ENCODE measurements around the gene ADSS1.

ADSS1 gene

DNA sequence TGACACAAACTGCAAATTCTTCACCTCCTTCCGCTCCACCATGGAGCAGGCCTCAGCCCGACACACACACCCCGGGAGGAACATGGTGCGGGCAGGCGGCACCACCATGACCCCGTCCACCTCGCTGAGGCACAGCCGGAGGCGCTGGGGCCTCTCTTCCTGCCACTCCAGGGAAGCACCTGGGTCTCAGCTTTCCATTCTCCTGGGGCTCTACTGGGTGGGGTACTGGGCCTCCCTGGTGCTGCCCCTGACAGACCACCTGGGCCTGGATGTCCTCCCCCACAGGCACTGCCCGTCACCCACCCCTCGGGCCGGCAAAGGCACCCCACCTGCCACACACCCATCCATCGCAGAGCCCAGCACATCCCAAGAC is 61.7 kb downstream of the ADSS1 start:
- POLR2A ChIA-PET (ENCODE audit: low non-redundant PET) = no interaction called here
- TF ChIP-seq, protein P1, sequence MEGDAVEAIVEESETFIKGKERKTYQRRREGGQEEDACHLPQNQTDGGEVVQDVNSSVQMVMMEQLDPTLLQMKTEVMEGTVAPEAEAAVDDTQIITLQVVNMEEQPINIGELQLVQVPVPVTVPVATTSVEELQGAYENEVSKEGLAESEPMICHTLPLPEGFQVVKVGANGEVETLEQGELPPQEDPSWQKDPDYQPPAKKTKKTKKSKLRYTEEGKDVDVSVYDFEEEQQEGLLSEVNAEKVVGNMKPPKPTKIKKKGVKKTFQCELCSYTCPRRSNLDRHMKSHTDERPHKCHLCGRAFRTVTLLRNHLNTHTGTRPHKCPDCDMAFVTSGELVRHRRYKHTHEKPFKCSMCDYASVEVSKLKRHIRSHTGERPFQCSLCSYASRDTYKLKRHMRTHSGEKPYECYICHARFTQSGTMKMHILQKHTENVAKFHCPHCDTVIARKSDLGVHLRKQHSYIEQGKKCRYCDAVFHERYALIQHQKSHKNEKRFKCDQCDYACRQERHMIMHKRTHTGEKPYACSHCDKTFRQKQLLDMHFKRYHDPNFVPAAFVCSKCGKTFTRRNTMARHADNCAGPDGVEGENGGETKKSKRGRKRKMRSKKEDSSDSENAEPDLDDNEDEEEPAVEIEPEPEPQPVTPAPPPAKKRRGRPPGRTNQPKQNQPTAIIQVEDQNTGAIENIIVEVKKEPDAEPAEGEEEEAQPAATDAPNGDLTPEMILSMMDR (conservative IDR thresholded peaks at IDR 0.05; ENCODE audit: low read depth) = no peak
- CTCF ChIA-PET = interaction anchor here (0.5 kb wide), 1 partner anchor 780 kb away, joined by 3 read pairs; no protein-coding TSS in a partner anchor
- DNase-seq (ENCODE audit: low spot score) = no peak
- peak overlapping the region; percentile 84 for H3K27ac ChIP-seq

DNA sequence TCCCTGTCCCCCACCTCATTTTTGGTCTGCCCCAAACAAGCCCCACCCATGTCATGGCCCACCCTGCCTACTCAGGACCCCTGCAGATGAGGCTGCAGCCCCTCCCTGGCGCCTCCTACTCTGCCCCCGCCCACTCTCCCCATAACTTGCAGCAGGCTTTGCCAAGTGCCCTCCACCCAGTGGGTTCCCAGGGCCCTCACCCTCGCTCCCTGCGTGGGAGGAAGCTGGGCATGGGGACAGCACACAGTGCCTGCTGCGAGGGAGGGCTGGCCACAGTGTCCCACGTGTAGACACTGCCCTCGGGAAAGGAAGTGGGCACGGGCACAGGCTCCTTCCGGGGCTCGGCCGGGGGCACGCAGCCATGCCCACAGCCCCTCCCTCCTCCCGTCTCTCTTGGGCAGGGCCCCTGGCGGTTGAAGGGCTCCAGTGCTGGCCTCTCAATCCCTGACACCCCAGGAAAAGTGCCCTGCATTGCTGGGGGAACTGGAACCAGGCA is 62.1 kb downstream of the ADSS1 start:
- DNase-seq (ENCODE audit: low spot score) = no peak
- peak overlapping the region; percentile 84 for H3K27ac ChIP-seq
- TF ChIP-seq, protein P1 (conservative IDR thresholded peaks at IDR 0.05; ENCODE audit: low read depth) = no peak
- CTCF ChIA-PET = no interaction called here
- POLR2A ChIA-PET (ENCODE audit: low non-redundant PET) = no interaction called here

DNA sequence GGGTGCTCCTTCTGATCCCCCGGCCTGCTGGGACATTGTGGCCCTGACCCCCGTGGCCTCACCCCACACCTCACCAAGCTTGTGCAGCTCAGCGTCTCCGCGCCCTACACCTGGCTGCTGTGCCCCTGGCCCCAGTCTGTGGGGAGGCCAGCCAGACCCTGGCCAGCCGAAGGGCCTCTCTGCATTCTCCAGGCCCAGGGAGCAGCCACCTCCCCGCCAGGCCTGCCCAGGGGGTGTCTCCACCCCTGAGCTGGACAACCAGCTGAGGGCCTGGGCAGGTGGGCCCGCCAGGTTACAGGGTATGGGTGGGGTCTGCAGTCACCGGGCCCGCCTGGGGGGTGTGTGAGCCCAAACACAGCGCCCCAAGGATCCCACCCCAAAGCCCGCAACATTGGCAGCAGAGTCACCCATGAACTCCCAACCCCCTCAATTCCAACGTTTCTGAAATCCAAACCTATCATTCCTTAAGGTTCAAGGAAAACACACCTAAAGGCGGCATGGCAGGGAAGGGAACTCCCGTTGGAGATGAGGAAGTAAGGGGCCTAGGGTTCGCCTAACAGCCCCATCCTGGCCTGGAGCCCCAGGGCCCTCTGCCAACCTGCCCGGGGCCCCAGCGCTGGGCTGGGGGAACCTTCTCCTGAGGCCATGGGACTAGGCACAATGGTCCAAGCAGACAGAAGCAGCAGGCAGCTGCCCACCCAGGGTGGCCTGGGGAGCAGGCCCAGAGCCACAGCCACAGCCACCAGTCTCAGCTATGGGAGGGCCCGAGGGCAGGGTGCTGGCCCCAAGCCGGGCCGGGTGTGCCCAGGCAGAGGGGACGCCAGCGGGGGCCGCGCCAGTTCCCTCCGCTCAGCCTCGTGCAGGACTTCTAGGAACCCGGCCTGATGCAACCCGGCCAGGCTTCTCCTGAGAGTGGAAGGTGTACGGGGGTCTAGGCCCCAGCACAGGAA is 63.0 kb downstream of the ADSS1 start:
- POLR2A ChIA-PET (ENCODE audit: low non-redundant PET) = no interaction called here
- no peak for DNase-seq (ENCODE audit: low spot score)
- TF ChIP-seq, protein P1 (conservative IDR thresholded peaks at IDR 0.05; ENCODE audit: low read depth) = no peak
- CTCF ChIA-PET = interaction anchor here (1.9 kb wide), 1 partner anchor 19 kb away, joined by 10 read pairs; no protein-coding TSS in a partner anchor
- H3K27ac ChIP-seq = peak overlapping the region; percentile 84

DNA sequence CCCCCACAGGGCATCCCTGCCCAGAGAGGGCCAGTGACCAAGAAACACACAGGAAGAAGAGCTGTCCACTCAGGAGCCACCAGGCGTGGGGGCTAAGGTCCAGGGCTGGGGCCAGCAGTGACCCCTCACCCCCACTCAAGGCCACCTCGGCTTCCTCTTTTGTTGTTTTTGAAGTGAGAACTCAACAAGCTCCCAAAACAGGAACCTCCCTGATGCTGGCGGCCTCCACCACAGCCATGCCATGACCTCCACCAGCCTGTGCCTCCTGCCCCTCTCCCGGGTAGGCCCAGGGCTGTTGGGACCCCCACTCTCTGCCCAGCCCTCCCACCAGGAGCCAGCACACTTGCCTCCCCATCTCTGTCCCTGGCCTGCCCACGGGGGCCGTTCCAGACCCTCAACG is 63.7 kb downstream of the ADSS1 start:
- ChIA-PET CTCF (interaction anchor here (0.8 to 1.9 kb wide), 2 partner anchors 19 to 34 kb away, joined by 3 to 10 read pairs; no protein-coding TSS in a partner anchor), POLR2A (ENCODE audit: low non-redundant PET) (no interaction called here)
- peak overlapping the region; percentile 84 for H3K27ac ChIP-seq
- TF ChIP-seq, protein P1 (conservative IDR thresholded peaks at IDR 0.05; ENCODE audit: low read depth) = no peak
- no peak for DNase-seq (ENCODE audit: low spot score)

DNA sequence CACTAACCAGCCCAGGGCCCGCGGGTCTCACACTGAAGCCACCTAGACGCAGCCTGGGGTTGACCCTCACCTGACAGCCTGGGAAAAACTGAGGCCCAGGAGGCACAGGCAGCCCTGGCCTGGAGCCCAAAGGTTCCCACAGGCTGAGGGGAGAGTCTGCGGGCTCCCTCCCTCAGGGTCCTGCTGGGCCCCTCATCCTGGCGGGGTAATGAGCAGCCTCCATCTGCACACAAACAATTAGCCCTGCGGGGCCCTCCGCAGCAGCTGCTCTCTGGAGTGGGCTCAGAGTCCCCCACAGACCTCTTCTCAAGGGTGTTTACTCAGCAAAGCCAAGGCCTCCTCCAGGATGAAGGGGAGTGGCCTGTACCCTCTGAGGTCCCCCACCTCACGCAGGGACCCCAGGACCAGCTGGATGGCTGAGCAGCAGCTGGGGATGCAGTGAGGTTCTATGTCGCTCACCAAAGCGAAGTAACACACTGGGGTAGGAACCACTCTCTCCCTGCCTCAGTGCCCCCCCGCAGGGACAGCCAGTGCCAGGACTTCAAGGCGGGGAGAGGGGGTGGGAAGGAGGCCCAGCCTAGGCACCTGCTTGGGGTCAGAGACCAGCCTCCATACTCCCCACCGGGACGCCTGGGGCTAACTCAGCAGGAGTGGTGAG is 64.3 kb downstream of the ADSS1 start:
- ChIA-PET POLR2A (ENCODE audit: low non-redundant PET) (no interaction called here), CTCF (interaction anchor here (0.8 to 1.9 kb wide), 2 partner anchors 20 to 34 kb away, joined by 3 to 10 read pairs; no protein-coding TSS in a partner anchor)
- TF ChIP-seq, protein P1 (conservative IDR thresholded peaks at IDR 0.05; ENCODE audit: low read depth) = no peak
- H3K27ac ChIP-seq = peak overlapping the region; percentile 84
- DNase-seq (ENCODE audit: low spot score) = no peak

Measured in RWPE1 (cell line).